ENCODE measurements around the gene NFAT5. TPM values are rescaled to one million over a fixed set of nuclear protein-coding genes. Genes with fewer than 3 reads are reported as not detected.

The NFAT5 gene
- total and polyA plus RNA-seq, 3 donors from 2014 or later, result 20.5 to 101 (median 72.4) TPM

DNA sequence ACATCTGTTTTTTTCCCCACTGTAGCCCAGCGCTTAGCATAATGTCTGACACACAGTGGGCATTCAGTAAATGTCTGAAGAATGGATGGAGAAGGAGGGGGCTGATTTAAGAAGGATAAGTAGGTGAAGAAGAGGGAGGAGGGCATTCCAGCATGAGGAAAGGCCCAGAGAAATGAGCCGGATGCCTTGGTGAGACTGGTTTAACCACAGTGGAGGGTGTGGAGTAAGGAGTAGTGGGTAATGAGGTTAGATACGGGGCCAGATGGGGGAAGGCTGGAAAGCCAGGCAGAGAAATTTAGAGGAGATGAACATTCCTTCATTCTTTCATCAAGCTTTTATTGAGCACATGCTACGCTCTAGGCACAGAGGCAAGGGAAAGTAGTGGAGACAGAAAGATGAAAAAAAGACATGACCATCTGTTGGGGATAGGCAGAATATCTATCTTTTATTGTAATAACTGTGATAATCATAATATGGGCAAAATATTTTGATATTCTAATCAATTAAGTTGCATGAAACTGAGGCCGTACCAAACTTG is 43.7 kb upstream of the NFAT5 start:
- TF ChIP-seq POLR2A (IDR thresholded peaks at IDR 0.05), result no peak
- no peak for TF ChIP-seq CTCF (IDR thresholded peaks at IDR 0.05)
- no peaks in the 10 kb centered on the region for H3K27me3 ChIP-seq
- intact Hi-C loops (cut with DNase I; ENCODE audit: low total_unique reads), result no loop called here
- no peaks in the 10 kb centered on the region for H3K4me1 ChIP-seq
- H3K9me3 ChIP-seq, result no peaks in the 10 kb centered on the region
- H3K36me3 ChIP-seq (ENCODE audit: low read depth, missing control alignments), result no peaks in the 10 kb centered on the region
- DNase-seq, result no peak
- H3K4me3 ChIP-seq, result no peak overlapping the region
- H3K27ac ChIP-seq, result no peak overlapping the region
- WGBS, 2 donors, result 85 to 87% methylated on average over 5 of the region's 5 CpGs

- H3K36me3 ChIP-seq (ENCODE audit: low read depth, missing control alignments), result no peaks in the 10 kb centered on the region
- no peaks in the 10 kb centered on the region for H3K27me3 ChIP-seq
- H3K4me3 ChIP-seq, result peak overlapping the region in 1 of 2 donors; percentile 14
- peak; percentile 75 for DNase-seq
- intact Hi-C loops (cut with DNase I; ENCODE audit: low total_unique reads), result no loop called here
- no peak overlapping the region for H3K27ac ChIP-seq
- no peaks in the 10 kb centered on the region for H3K9me3 ChIP-seq
- no peaks in the 10 kb centered on the region for H3K4me1 ChIP-seq
- 55 to 76% methylated on average over 7 of the region's 7 CpGs for WGBS, 2 donors
- TF ChIP-seq POLR2A (IDR thresholded peaks at IDR 0.05), result no peak
- TF ChIP-seq CTCF (IDR thresholded peaks at IDR 0.05), result no peak
Observed at GRCh38 chr16:69522732-69523404, 42.9 kb upstream of the NFAT5 start.

- DNase-seq, result no peak
- WGBS, 2 donors, result 62 to 70% methylated on average over 8 to 13 of the region's 13 CpGs
- intact Hi-C loops (cut with DNase I; ENCODE audit: low total_unique reads), result no loop called here
- Histone ChIP-seq H3K27ac (no peak overlapping the region), H3K27me3 (no peaks in the 10 kb centered on the region), H3K4me1 (no peaks in the 10 kb centered on the region), H3K4me3 (peak overlapping the region in 1 of 2 donors; percentile 14), H3K36me3 (ENCODE audit: low read depth, missing control alignments) (no peaks in the 10 kb centered on the region), H3K9me3 (no peaks in the 10 kb centered on the region)
- no peak for TF ChIP-seq CTCF (IDR thresholded peaks at IDR 0.05)
- no peak for TF ChIP-seq POLR2A (IDR thresholded peaks at IDR 0.05)
Observed at GRCh38 chr16:69523566-69524305, 42.0 kb upstream of the NFAT5 start.

DNA sequence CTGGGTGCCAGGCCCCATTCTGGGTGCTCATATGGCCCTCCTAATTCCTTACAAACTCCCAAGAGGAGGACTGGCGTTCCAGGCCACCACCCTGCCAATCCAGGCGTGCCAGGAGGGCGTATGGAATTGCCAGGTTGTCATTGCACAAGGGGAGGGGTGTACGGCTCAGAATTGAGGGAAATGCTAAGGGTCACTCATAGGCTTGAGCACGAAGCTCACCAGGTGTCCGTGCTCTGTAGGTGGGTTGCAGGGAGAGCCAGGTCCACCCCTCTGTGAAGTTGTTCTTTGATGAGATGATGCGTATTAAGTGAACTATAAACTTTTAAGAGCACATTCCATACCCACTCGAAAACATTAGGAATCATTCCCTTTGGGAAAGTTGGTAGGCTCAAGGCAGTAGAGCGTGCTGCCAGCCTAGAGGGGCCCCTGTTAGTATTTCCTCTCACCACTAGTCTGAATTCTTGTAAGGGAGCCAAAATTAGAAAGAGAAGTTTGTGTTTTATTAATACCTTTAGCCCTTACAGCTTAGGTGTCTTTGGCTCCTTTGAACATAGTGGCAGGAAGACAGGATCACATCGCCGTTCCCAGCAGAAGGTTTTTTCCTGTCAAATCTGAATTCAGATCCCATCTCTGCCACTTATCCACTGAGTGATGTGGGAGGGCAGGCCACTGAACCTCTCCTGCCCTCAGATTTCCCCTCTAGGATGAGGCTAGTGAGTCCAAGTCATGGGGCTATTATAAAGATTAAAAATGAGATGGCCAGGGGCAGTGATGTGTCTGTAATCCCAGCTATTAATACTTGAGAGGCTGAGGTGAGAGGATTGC is 38.7 kb upstream of the NFAT5 start:
- Histone ChIP-seq H3K27me3 (no peaks in the 10 kb centered on the region), H3K4me3 (no peak overlapping the region), H3K4me1 (peaks cover 5% of the 10 kb centered on the region), H3K9me3 (no peaks in the 10 kb centered on the region), H3K27ac (no peak overlapping the region), H3K36me3 (ENCODE audit: low read depth, missing control alignments) (no peaks in the 10 kb centered on the region)
- TF ChIP-seq CTCF (IDR thresholded peaks at IDR 0.05) (no peak), POLR2A (IDR thresholded peaks at IDR 0.05) (no peak)
- intact Hi-C loops (cut with DNase I; ENCODE audit: low total_unique reads), result no loop called here
- WGBS, 2 donors, result 94 to 96% methylated on average over 11 of the region's 11 CpGs
- no peak for DNase-seq

Data from testis (tissue), 3 donors.